H4 (cell line): ENCODE data around the gene FOXP1. TPM values are rescaled to one million over a fixed set of nuclear protein-coding genes. Genes with fewer than 3 reads are reported as not detected.

Experiments used
- DNase-seq: peaks from one replicate; pipeline ENCODE4 v3.0.0-alpha.2; 2015; ENCODE audit warnings: low spot score
- total RNA-seq: library from RNA; depleted of rRNA; stranded (reverse); fragments of >200 nt; shearing (Covaris generic); gene quantifications from 2 replicates; pipeline ENCODE4 v1.2.3, GENCODE V29; 2014

FOXP1 gene
- total RNA-seq, 1 experiment from 2014 or later = 15.9 TPM

- DNase-seq = no peak
Measured at GRCh38 chr3:71265365-71265915, 318.1 kb downstream of the FOXP1 start.

- DNase-seq = no peak
Measured at GRCh38 chr3:71264840-71265239, 318.7 kb downstream of the FOXP1 start.

- no peak for DNase-seq
Measured at GRCh38 chr3:71262364-71263265, 320.9 kb downstream of the FOXP1 start.

GRCh38 chr3:71260782-71261181 lies 322.7 kb downstream of the FOXP1 start:
- DNase-seq = no peak

- no peak for DNase-seq
Measured at GRCh38 chr3:71258526-71258925, 325.0 kb downstream of the FOXP1 start.

- DNase-seq = peak; percentile 20
Measured at GRCh38 chr3:71258116-71258515, 325.4 kb downstream of the FOXP1 start.

GRCh38 chr3:71255498-71255897 lies 328.0 kb downstream of the FOXP1 start:
- DNase-seq = no peak

GRCh38 chr3:71254281-71255057 lies 329.1 kb downstream of the FOXP1 start:
- no peak for DNase-seq

GRCh38 chr3:71253169-71253568 lies 330.4 kb downstream of the FOXP1 start:
- no peak for DNase-seq

GRCh38 chr3:71252466-71252865 lies 331.1 kb downstream of the FOXP1 start:
- no peak for DNase-seq

- DNase-seq = no peak
Measured at GRCh38 chr3:71251156-71251775, 332.3 kb downstream of the FOXP1 start.

GRCh38 chr3:71250026-71250425 lies 333.5 kb downstream of the FOXP1 start:
- no peak for DNase-seq

GRCh38 chr3:71247958-71248335 lies 335.6 kb downstream of the FOXP1 start:
- DNase-seq = no peak

- no peak for DNase-seq
Measured at GRCh38 chr3:71247221-71247957, 336.1 kb downstream of the FOXP1 start.

- DNase-seq = no peak
Measured at GRCh38 chr3:71245971-71246880, 337.3 kb downstream of the FOXP1 start.

GRCh38 chr3:71244826-71245488 lies 338.6 kb downstream of the FOXP1 start:
- DNase-seq = peak; percentile 33

- DNase-seq = no peak
Measured at GRCh38 chr3:71244153-71244825, 339.2 kb downstream of the FOXP1 start.

GRCh38 chr3:71243229-71243628 lies 340.3 kb downstream of the FOXP1 start:
- no peak for DNase-seq

GRCh38 chr3:71241981-71242560 lies 341.5 kb downstream of the FOXP1 start:
- DNase-seq = no peak
